ENCODE measurements around the gene OLFM1.

The OLFM1 gene

GRCh38 chr9:135076876-135077430 lies 10.5 kb upstream of the OLFM1 start:
- no peak for DNase-seq (ENCODE audit: low read depth in 2 of 2)

- DNase-seq (ENCODE audit: low read depth in 2 of 2), result peak in 1 of 2 donors; percentile 8
Observed at GRCh38 chr9:135077497-135078200, 9.8 kb upstream of the OLFM1 start.

- DNase-seq (ENCODE audit: low read depth in 2 of 2), result no peak
Observed at GRCh38 chr9:135078361-135078821, 9.1 kb upstream of the OLFM1 start.

DNA sequence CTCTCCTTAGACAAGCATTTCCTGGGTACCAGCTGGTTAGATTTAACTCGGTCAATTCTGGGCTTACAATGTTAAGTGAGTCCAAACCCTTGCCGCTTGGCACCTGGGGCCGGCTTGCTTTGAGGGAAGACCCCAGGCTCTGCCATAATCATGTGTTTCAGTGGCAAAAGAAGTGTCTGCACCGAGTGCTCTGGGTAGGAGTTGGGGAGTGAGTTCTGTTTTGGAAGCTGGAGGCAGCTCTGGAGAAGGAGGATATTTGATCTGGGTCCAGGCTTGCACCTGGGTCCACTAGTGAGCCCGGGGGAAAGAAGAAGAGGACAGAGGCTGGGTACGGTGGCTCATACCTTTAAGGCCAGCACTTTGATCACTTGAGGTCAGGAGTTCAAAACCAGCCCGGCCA lies 8.4 kb upstream of the OLFM1 start:
- DNase-seq (ENCODE audit: low read depth in 2 of 2), result no peak

GRCh38 chr9:135079676-135080075 lies 7.8 kb upstream of the OLFM1 start:
- no peak for DNase-seq (ENCODE audit: low read depth in 2 of 2)

- no peak for DNase-seq (ENCODE audit: low read depth in 2 of 2)
Observed at GRCh38 chr9:135080286-135081263, 6.9 kb upstream of the OLFM1 start.

DNA sequence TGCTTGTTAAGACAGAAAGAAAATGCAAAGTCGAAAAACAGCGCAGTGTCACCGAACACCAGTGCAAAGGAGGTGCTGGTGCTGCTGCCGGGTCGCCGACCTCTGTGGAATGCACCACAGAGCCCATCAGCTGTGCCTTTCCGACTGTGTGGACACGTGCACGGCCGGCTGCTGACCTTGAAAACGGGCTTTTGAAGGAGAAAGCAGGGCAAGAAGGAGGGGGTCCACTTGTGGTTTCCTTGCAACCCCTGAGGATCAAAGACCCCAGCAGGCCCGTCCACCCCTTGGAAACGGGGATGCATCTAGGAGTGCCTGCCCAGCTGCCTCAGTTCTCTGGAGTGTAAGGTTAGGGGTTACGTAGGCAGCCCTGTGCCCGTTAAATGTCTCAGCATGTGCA lies 6.2 kb upstream of the OLFM1 start:
- no peak for DNase-seq (ENCODE audit: low read depth in 2 of 2)

DNA sequence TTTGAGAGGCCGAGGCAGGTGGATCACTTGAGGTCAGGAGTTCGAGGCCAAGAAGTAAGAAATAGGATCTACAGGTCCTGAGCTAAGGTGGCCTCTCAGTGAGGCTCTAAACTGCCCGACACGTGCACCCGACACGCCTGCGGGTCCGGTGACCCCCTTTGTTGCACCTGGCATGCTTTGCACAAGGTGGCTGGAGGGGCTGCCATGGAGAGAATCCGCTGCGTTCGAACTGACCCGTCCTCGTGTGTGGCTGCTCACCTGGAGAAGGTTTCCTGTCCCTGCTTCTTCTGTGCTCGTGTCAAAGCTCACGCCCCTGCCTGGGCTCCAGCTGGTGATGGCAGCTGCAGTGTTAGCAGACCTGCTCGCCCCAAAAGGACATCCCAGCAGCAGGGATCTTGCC lies 5.7 kb upstream of the OLFM1 start:
- no peak for DNase-seq (ENCODE audit: low read depth in 2 of 2)

DNA sequence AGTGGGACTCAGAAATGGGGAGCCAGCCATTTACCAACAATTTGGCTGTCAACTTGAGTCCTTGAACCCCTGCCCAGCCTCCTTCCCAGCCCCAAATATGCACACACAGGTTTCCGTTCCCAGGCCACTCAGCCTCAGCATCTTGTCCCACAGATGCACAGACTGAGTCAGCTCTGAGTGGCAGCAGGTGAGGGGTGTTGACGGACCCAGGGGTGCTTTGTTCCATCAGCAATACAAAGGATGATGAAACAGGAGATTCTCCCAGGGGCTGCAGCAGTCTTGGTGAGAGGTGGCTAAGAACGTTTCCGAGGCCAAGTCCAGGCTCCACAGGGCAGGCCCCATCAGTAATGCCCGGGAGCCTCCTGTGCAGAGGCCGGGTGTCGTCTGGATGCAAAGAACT lies 4.9 kb upstream of the OLFM1 start:
- DNase-seq (ENCODE audit: low read depth in 2 of 2), result no peak

- no peak for DNase-seq (ENCODE audit: low read depth in 2 of 2)
Observed at GRCh38 chr9:135083241-135083810, 4.1 kb upstream of the OLFM1 start.

GRCh38 chr9:135083831-135084230 lies 3.6 kb upstream of the OLFM1 start:
- no peak for DNase-seq (ENCODE audit: low read depth in 2 of 2)

- DNase-seq (ENCODE audit: low read depth in 2 of 2), result no peak
Observed at GRCh38 chr9:135084262-135084661, 3.2 kb upstream of the OLFM1 start.

- no peak for DNase-seq (ENCODE audit: low read depth in 2 of 2)
Observed at GRCh38 chr9:135084881-135085760, 2.3 kb upstream of the OLFM1 start.

DNA sequence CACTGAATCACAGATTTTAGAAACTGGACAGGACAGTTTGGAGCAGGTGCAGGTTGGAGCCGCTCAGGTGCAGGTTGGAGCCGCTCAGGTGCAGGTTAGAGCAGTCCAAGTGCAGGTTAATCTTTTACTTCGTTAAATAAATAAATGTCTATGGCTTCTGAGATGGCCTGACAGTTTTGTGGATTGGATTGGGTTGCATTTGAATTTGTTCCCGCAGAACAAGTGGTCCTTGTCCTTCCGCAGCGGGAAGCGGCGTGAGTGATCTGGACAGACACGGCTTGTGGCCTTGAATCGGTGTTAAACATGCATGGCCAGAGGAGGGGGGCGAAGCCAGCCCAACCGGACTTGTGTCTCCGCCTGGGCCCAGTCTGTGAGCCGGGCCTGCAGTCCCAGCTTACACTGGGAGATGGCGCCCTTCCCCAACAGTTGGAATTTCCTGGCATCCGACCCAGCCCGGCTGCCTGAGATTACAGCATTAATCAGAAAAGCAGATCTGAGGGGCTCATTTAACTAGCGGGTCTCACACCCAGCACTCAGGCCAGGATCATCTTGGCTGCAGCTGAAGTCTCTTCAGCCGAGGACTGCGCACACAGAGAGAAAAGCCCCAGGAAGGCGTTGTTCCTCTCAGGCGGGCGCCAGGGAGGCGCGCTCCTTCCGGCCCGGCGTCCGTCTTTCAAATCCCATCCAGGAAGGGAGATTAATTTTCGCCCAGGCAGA lies 1.5 kb upstream of the OLFM1 start:
- DNase-seq (ENCODE audit: low read depth in 2 of 2), result peak; percentile 28 to 56

DNA sequence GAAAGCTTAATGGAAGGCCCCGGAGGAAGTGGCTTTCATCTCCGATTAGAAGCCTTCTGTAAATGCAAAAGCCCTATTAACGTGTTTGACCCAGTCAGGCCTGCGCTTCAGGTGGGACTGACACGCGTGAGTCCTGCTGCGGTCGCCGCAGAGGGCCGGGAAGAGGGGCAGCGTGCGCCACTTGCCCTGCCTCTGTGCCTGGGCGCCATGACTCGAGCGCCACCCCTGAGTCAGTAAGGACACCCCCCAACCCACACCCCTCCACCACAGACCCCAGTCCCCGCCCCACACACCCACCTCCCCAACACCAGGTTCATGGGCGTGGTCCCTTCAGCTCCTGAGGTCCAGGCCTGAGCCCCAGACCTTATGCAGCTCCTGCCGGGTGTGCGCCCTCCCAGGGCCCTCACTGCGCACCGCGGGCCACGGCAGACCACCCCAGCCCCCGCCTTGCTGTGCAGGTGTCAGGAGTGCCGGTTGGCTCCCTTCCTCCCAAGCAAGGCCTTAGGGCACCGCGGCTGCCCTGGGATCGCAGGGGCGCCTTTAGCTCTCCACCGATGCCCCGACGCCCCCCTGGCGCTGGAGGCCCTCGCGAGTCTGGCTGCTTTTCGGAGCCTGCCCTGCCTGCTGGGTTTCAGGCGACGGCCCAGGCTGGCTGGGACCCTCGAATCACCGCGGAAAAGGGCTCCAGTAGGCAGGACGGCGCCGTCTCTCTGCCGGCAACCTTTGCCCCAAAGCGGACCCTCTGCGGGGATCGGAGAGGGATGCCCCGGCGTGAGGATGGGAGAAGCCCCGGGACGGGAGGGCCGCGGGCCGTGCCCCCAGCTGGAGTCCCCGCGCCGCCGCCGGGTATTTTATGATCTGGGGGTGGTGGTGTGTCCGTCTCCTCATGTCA lies 625 bp upstream of the OLFM1 start:
- no peak for DNase-seq (ENCODE audit: low read depth in 2 of 2)

DNA sequence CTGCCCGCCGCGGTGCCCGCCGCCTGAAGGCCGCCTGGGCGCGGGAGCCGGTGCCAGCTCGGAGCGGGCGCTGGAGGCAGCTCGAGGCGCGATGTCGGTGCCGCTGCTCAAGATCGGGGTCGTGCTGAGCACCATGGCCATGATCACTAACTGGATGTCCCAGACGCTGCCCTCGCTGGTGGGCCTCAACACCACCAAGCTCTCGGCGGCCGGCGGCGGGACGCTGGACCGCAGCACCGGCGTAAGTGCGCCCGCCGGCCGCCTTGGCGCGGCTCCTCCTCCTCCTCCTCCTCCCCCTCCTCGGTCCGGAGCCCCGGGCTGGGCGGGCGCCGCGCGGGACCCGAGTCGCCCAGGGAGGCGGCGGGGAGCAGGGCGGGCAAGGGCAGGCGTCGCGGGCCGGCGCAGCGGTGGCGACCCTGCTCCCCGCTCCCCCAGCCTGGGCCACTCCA lies 455 bp downstream of the OLFM1 start:
- DNase-seq (ENCODE audit: low read depth in 2 of 2), result no peak

DNA sequence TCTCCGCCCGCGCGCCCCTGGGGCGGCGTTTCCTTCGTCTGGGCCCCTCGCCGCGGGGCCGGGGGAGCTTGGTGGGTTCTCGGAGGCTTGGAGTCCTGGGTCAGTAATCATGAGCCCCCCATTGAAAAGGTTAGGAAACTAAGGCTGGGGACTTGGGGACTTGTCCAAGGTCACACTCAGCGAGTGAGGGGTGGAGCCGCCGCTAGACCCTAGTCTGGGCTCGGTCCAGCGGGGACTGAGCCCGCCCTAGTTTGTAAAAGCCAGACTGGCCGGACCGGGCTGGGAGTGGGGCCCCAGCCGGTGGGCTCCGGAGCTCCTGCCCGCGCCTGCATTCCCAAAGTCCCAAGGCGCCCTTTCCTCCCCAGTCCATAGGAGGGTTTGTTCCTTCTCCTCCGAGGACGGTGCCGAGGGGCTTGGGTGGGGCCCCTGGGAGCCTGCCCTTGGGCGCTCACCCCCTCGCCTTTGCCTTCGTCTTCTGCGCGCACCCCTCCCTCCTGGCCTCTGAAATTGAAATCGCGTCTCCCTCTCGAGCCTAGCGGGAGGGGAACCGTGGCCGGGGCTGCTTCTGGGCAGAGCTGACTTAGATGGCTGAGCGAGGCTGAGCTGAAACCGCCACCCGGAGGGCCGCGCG lies 995 bp downstream of the OLFM1 start:
- DNase-seq (ENCODE audit: low read depth in 2 of 2), result no peak

GRCh38 chr9:135088979-135089847 lies 1.7 kb downstream of the OLFM1 start:
- DNase-seq (ENCODE audit: low read depth in 2 of 2), result no peak

Measured in stimulated activated CD4-positive, alpha-beta T cell treated with anti-CD3 and anti-CD28 coated beads, Interleukin-4, amount 100 ng/mL, for 48 hours (primary cell).